ENCODE data around the gene PGRMC2.

PGRMC2 gene, protein sequence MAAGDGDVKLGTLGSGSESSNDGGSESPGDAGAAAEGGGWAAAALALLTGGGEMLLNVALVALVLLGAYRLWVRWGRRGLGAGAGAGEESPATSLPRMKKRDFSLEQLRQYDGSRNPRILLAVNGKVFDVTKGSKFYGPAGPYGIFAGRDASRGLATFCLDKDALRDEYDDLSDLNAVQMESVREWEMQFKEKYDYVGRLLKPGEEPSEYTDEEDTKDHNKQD

DNA sequence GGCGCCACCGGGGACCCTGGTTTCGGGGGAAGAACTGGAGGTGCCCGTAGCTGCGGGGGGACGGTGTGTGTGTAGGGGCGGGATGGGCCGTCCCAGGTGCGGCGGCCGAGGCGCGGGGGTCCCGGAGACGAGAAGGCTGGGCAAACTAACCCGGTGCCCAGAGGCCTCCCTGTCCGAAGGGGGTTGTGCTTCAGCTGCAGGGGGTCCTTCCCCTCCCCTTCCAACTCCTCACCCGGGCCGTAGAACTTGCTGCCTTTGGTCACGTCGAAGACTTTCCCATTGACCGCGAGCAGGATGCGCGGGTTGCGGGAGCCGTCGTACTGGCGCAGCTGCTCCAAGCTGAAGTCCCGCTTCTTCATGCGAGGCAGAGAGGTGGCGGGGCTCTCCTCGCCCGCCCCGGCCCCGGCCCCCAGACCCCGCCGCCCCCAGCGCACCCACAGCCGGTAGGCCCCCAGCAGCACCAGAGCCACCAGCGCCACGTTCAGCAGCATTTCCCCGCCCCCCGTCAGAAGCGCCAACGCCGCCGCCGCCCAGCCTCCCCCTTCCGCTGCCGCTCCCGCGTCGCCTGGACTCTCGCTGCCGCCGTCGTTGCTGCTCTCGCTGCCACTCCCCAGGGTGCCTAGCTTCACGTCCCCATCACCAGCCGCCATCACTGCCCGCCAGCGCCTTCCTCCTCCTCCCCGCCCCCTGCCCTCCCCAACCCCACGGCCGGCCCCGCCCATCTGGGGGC is at the start of gene PGRMC2:
Gene PGRMC2, minus strand, starts transcription at position 673 of the 730 bp plus-strand sequence. Its CDS starts 23 bp downstream, at position 650.
- no peaks in the 10 kb centered on the region for H3K36me3 ChIP-seq (ENCODE audit: control insufficient read depth in 2 of 2, insufficient read depth in 2 of 2, low read length in 2 of 2)
- H3K27ac ChIP-seq (ENCODE audit: low read length) = peak within 1 kb of the TSS; percentile 84
- H3K4me1 ChIP-seq (ENCODE audit: control insufficient read depth, insufficient read depth, low read length) = no peaks in the 10 kb centered on the region
- no peaks in the 10 kb centered on the region for H3K9me3 ChIP-seq (ENCODE audit: control insufficient read depth in 2 of 2, low read length in 2 of 2)
- H3K9ac ChIP-seq (ENCODE audit: low read length in 2 of 2) = peak within 1 kb of the TSS; percentile 80 to 90
- no peaks in the 10 kb centered on the region for H3K27me3 ChIP-seq (ENCODE audit: control insufficient read depth in 1 of 2, insufficient read depth in 2 of 2, low read length in 2 of 2)
- H3K4me3 ChIP-seq (ENCODE audit: low read length in 2 of 2) = peak within 1 kb of the TSS; percentile 83 to 92

DNA sequence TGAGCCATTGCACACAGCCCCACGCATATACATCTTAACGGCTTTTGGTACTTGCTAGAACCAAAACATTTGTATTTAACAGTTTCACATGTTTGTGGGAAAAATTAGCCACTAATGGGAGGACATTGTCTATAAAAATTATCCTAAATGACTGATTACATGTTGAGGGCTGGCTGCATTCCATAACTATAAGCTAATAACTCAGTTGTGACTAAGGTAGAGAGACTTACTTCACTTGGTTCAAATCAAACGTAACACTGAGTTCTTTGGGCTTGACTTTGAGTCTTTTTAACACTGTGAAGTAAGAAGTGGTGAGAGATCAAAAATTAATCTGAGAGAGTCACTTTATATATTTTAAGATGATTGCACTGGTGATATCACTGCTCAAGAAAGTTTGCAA is 47.9 kb upstream of the PGRMC2 start:
- no peaks in the 10 kb centered on the region for H3K4me1 ChIP-seq (ENCODE audit: control insufficient read depth, insufficient read depth, low read length)
- H3K4me3 ChIP-seq (ENCODE audit: low read length in 2 of 2) = no peak overlapping the region
- H3K27ac ChIP-seq (ENCODE audit: low read length) = no peak overlapping the region
- no peak overlapping the region for H3K9ac ChIP-seq (ENCODE audit: low read length in 2 of 2)
- no peaks in the 10 kb centered on the region for H3K27me3 ChIP-seq (ENCODE audit: control insufficient read depth in 1 of 2, insufficient read depth in 2 of 2, low read length in 2 of 2)
- H3K36me3 ChIP-seq (ENCODE audit: control insufficient read depth in 2 of 2, insufficient read depth in 2 of 2, low read length in 2 of 2) = no peaks in the 10 kb centered on the region
- no peaks in the 10 kb centered on the region for H3K9me3 ChIP-seq (ENCODE audit: control insufficient read depth in 2 of 2, low read length in 2 of 2)

DNA sequence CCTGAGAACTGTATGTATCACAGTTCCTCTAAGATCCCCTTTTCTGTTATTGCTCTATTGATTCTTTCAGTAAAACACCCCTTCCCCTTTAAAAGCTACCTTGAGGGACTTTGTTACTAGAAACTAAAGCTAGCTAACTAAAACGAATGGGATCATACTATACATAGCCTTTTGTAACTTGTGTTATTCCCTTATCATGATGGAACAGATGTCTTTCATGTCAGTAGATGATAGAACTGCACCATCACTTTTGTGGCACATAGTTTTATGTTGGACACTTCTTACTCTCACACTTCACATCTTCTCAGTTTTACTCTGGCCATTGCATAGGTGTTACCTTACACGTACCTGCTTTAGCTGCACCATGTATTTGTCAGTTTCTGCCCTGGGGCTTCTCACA is 46.6 kb upstream of the PGRMC2 start:
- no peaks in the 10 kb centered on the region for H3K4me1 ChIP-seq (ENCODE audit: control insufficient read depth, insufficient read depth, low read length)
- H3K9ac ChIP-seq (ENCODE audit: low read length in 2 of 2) = no peak overlapping the region
- no peak overlapping the region for H3K27ac ChIP-seq (ENCODE audit: low read length)
- H3K9me3 ChIP-seq (ENCODE audit: control insufficient read depth in 2 of 2, low read length in 2 of 2) = no peaks in the 10 kb centered on the region
- no peaks in the 10 kb centered on the region for H3K27me3 ChIP-seq (ENCODE audit: control insufficient read depth in 1 of 2, insufficient read depth in 2 of 2, low read length in 2 of 2)
- H3K36me3 ChIP-seq (ENCODE audit: control insufficient read depth in 2 of 2, insufficient read depth in 2 of 2, low read length in 2 of 2) = no peaks in the 10 kb centered on the region
- H3K4me3 ChIP-seq (ENCODE audit: low read length in 2 of 2) = no peak overlapping the region

DNA sequence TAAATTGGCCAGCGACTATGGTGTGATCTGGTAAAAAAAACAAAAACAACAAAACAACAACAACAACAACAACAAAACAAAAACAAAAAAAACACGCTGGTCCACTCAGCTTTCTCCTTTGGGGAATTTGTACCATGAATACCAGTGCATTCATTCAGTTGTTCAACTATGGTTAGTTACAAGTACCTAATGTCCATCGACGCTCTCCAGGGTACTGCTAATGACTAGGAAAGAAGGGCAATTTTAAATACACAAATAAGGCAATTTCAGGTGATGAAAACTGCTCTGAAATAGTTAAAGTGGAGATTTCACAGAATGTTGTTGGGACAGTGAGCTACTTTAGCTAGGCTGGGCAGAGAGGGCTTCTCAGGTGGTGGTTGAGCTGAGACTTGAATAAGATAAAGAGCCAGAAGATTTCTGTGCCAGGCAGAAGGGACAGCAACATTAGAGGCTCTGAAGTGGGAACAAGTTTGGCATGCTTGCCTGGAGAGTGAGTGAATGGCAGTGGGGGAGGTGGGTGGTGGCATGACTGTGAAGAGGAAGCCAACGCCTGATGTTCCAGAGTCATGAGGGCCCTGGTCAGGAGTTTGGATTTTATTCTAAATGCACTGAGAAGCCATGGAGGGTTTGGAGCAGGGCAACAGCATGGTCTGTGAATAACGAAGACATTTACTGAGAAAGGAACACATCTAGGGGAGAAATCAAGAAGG is 45.9 kb upstream of the PGRMC2 start:
- no peak overlapping the region for H3K4me3 ChIP-seq (ENCODE audit: low read length in 2 of 2)
- no peaks in the 10 kb centered on the region for H3K4me1 ChIP-seq (ENCODE audit: control insufficient read depth, insufficient read depth, low read length)
- no peaks in the 10 kb centered on the region for H3K36me3 ChIP-seq (ENCODE audit: control insufficient read depth in 2 of 2, insufficient read depth in 2 of 2, low read length in 2 of 2)
- no peaks in the 10 kb centered on the region for H3K27me3 ChIP-seq (ENCODE audit: control insufficient read depth in 1 of 2, insufficient read depth in 2 of 2, low read length in 2 of 2)
- no peak overlapping the region for H3K27ac ChIP-seq (ENCODE audit: low read length)
- H3K9ac ChIP-seq (ENCODE audit: low read length in 2 of 2) = no peak overlapping the region
- no peaks in the 10 kb centered on the region for H3K9me3 ChIP-seq (ENCODE audit: control insufficient read depth in 2 of 2, low read length in 2 of 2)

DNA sequence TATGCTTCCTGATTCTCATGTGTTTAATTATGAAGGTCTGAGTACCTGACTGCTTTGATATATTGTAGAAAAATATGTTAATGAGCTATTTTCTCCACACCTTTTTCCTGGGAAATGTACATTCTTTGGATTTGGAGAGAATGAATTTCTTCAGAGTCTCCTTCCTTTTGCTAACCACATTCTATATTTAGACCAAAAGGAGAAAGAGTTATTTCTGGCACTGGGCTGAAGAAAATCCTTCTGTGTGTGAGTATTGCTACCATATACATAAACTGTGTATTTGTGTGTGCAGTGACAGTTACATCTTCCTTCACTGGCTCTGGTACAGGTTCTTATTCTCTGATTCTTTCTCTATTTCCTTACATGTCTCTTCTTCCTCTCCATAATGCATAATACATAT is 44.5 kb upstream of the PGRMC2 start:
- no peaks in the 10 kb centered on the region for H3K27me3 ChIP-seq (ENCODE audit: control insufficient read depth in 1 of 2, insufficient read depth in 2 of 2, low read length in 2 of 2)

DNA sequence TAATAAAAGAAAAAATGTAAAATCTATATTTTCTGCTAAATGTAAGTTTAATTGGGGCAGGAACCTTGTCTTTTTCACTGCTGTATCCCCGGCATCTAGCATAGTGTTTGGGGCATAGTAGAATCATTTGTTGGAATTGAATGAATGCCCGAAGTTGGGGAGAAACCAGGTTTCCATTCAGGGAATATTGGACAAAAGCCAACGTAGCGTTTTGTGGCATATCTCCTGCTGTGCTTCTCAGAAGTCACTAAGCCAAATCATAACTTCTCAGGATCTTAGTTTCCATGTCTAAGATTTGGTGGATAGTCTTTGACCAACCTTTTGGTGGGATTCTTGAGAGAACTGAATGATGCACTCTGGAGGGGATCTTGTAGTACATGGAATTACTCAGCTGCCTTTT is 42.0 kb upstream of the PGRMC2 start:
- Histone ChIP-seq H3K9ac (ENCODE audit: low read length in 2 of 2) (no peak overlapping the region), H3K4me3 (ENCODE audit: low read length in 2 of 2) (no peak overlapping the region), H3K4me1 (ENCODE audit: control insufficient read depth, insufficient read depth, low read length) (no peaks in the 10 kb centered on the region), H3K36me3 (ENCODE audit: control insufficient read depth in 2 of 2, insufficient read depth in 2 of 2, low read length in 2 of 2) (no peaks in the 10 kb centered on the region), H3K27ac (ENCODE audit: low read length) (no peak overlapping the region), H3K9me3 (ENCODE audit: control insufficient read depth in 2 of 2, low read length in 2 of 2) (no peaks in the 10 kb centered on the region), H3K27me3 (ENCODE audit: control insufficient read depth in 1 of 2, insufficient read depth in 2 of 2, low read length in 2 of 2) (no peaks in the 10 kb centered on the region)

More for the DNA sequence above, 44.5 kb upstream of the PGRMC2 start:
- no peaks in the 10 kb centered on the region for H3K9me3 ChIP-seq (ENCODE audit: control insufficient read depth in 2 of 2, low read length in 2 of 2)
- no peak overlapping the region for H3K4me3 ChIP-seq (ENCODE audit: low read length in 2 of 2)
- no peak overlapping the region for H3K27ac ChIP-seq (ENCODE audit: low read length)
- no peak overlapping the region for H3K9ac ChIP-seq (ENCODE audit: low read length in 2 of 2)
- H3K36me3 ChIP-seq (ENCODE audit: control insufficient read depth in 2 of 2, insufficient read depth in 2 of 2, low read length in 2 of 2) = no peaks in the 10 kb centered on the region
- no peaks in the 10 kb centered on the region for H3K4me1 ChIP-seq (ENCODE audit: control insufficient read depth, insufficient read depth, low read length)

DNA sequence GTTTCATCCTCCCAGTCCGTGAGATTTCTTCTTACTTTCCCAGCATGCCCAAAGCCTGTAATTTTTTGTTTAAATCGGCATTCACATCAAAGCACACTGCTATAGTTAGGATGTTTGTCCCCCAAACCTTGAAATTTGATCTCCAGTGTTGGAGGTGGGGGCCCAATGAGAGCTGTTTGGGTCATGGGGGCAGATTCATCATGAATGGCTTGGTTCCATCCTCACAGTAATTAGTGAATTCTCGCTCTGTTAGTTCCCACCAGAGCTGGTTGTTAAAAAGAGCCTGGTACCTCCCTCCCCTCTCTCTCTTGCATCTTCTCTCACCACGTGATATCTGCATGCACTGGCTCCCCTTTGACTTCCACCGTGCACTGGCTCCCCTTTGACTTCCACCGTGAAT is 40.5 kb upstream of the PGRMC2 start:
- Histone ChIP-seq H3K9ac (ENCODE audit: low read length in 2 of 2) (no peak overlapping the region), H3K4me3 (ENCODE audit: low read length in 2 of 2) (no peak overlapping the region), H3K36me3 (ENCODE audit: control insufficient read depth in 2 of 2, insufficient read depth in 2 of 2, low read length in 2 of 2) (peaks cover 0 to 2% of the 10 kb centered on the region in 2 donors), H3K4me1 (ENCODE audit: control insufficient read depth, insufficient read depth, low read length) (no peaks in the 10 kb centered on the region), H3K9me3 (ENCODE audit: control insufficient read depth in 2 of 2, low read length in 2 of 2) (no peaks in the 10 kb centered on the region), H3K27ac (ENCODE audit: low read length) (no peak overlapping the region), H3K27me3 (ENCODE audit: control insufficient read depth in 1 of 2, insufficient read depth in 2 of 2, low read length in 2 of 2) (no peaks in the 10 kb centered on the region)

DNA sequence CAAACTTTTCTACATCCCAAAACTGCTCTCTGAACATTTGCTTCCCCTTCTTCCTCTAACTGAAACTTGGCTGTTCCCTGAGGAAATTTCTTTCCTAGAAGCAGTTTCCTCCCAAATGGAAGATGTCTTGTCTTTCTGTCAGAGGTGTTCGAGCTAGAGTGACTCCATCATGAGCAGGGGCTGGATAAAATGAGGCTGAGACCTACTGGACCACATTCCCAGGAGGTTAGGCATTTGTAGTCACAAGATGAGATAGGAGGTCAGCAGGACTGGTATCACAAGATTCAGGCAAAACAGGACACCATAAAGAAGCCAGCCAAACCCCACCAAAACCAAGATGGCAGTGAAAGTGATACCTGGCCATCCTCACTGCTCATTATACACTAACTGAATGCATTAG is 35.8 kb upstream of the PGRMC2 start:
- no peaks in the 10 kb centered on the region for H3K27me3 ChIP-seq (ENCODE audit: control insufficient read depth in 1 of 2, insufficient read depth in 2 of 2, low read length in 2 of 2)
- no peak overlapping the region for H3K9ac ChIP-seq (ENCODE audit: low read length in 2 of 2)
- H3K36me3 ChIP-seq (ENCODE audit: control insufficient read depth in 2 of 2, insufficient read depth in 2 of 2, low read length in 2 of 2) = peaks cover 0 to 2% of the 10 kb centered on the region in 2 donors
- H3K27ac ChIP-seq (ENCODE audit: low read length) = no peak overlapping the region
- no peak overlapping the region for H3K4me3 ChIP-seq (ENCODE audit: low read length in 2 of 2)
- no peaks in the 10 kb centered on the region for H3K4me1 ChIP-seq (ENCODE audit: control insufficient read depth, insufficient read depth, low read length)
- H3K9me3 ChIP-seq (ENCODE audit: control insufficient read depth in 2 of 2, low read length in 2 of 2) = no peaks in the 10 kb centered on the region

DNA sequence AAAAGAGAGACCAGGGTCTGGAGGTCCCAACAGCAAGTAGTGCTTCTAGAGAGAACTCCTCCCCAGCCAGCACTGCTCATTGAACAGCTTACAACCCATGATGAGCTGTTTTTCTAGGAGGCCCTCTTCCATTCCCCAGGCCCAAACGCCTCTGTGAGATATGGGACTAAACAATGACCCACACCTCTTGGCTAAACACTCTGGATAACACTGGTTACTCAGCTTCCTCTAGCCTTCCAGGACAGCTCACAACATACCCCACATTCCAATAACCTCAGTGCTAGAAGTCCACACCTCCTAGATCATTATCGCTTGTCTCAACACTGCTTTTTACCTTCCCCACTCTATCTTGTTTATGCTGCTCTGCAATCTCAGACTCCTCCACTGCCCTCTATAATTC is 35.4 kb upstream of the PGRMC2 start:
- Histone ChIP-seq H3K9me3 (ENCODE audit: control insufficient read depth in 2 of 2, low read length in 2 of 2) (no peaks in the 10 kb centered on the region), H3K4me3 (ENCODE audit: low read length in 2 of 2) (no peak overlapping the region), H3K36me3 (ENCODE audit: control insufficient read depth in 2 of 2, insufficient read depth in 2 of 2, low read length in 2 of 2) (peaks cover 0 to 2% of the 10 kb centered on the region in 2 donors), H3K4me1 (ENCODE audit: control insufficient read depth, insufficient read depth, low read length) (no peaks in the 10 kb centered on the region), H3K27ac (ENCODE audit: low read length) (no peak overlapping the region), H3K27me3 (ENCODE audit: control insufficient read depth in 1 of 2, insufficient read depth in 2 of 2, low read length in 2 of 2) (no peaks in the 10 kb centered on the region), H3K9ac (ENCODE audit: low read length in 2 of 2) (no peak overlapping the region)

DNA sequence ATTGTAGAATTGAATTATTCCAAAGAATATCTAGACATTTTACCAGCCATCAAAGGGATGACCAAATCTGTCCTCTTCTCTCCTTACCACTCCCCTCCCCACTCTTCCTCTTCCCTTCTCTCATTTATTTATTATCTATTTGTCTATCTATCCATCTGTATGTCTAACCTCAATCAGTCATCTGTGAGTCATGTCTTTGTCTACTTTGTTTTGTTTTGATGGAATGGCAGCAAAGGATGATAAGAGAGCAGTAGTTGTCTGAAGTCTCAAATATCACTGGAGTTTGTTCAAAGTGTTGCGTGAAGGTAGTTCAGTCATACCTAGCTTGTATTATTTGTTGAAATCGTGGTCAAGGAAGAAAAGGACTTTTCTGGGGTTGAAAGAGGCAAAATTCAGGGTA is 34.7 kb upstream of the PGRMC2 start:
- Histone ChIP-seq H3K9me3 (ENCODE audit: control insufficient read depth in 2 of 2, low read length in 2 of 2) (no peaks in the 10 kb centered on the region), H3K27me3 (ENCODE audit: control insufficient read depth in 1 of 2, insufficient read depth in 2 of 2, low read length in 2 of 2) (no peaks in the 10 kb centered on the region), H3K4me1 (ENCODE audit: control insufficient read depth, insufficient read depth, low read length) (no peaks in the 10 kb centered on the region), H3K4me3 (ENCODE audit: low read length in 2 of 2) (no peak overlapping the region), H3K27ac (ENCODE audit: low read length) (no peak overlapping the region), H3K9ac (ENCODE audit: low read length in 2 of 2) (no peak overlapping the region), H3K36me3 (ENCODE audit: control insufficient read depth in 2 of 2, insufficient read depth in 2 of 2, low read length in 2 of 2) (peaks cover 0 to 2% of the 10 kb centered on the region in 2 donors)

All from stomach smooth muscle (tissue), 2 donors.